Activated T-cell treated with anti-CD3 and anti-CD28 coated beads for 1 hour (primary cell): ENCODE measurements around the gene CCND3.
"Not testable (repeated sequence)": the region's sequence is repeated elsewhere in the genome, so short reads cannot be mapped to it uniquely, and the experiment has no call there.

ENCODE experiments used
- DNase-seq: peaks from one replicate; pipeline ENCODE4 v3.0.0-alpha.2; 2020; ENCODE audit warnings: low read depth

Gene CCND3

DNA sequence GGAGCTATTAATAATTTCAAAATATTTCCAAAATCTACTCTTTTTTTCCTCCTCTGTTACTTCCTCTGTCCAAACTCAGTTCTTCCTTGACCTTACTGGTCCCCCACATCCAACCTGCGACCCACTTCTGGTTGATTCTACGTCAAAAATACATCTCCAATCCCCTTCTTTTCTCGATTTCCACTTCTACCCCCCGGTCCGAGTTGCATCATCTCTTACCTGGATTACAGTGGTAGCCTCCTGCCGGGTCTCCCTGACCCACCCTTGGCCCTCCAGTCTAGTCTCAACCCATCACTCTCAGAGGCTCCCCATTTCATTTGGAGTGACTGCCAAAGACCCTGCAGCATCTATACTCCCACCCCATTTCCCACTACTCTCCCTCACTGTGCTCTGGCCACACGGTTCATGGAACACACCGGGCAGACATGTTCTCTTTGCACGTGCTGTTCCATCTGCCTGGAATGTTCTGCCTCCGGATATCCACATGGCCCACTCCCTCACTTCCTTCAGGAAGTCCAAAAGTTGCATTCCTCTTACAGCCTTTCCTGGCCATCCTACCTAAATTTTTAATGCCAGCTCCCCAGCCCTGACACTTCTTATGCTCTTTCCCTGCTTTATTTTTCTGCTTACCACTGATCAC is 6.1 kb upstream of the CCND3 start:
- DNase-seq, result no peak

GRCh38 chr6:41943456-41943855 is 1.8 kb upstream of the CCND3 start:
- no peak for DNase-seq

DNA sequence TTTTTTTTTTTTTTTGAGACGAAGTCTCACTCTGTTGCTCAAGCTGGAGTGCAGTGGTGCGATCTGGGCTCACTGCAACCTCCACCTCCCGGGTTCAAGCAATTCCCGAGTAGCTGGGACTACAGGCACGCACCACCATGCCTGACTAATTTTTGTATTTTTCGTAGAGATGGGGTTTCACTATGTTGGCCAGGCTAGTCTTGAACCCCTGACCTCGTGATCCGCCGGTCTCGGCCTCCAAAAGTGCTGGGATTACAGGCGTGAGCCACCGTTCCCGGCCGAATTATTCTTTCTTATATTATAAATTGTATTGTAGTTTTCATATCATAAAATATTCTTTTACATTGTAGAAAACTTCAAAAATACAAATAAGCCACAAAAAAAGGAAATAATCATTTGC is 1.3 kb upstream of the CCND3 start:
- not testable (repeated sequence) for DNase-seq

DNA sequence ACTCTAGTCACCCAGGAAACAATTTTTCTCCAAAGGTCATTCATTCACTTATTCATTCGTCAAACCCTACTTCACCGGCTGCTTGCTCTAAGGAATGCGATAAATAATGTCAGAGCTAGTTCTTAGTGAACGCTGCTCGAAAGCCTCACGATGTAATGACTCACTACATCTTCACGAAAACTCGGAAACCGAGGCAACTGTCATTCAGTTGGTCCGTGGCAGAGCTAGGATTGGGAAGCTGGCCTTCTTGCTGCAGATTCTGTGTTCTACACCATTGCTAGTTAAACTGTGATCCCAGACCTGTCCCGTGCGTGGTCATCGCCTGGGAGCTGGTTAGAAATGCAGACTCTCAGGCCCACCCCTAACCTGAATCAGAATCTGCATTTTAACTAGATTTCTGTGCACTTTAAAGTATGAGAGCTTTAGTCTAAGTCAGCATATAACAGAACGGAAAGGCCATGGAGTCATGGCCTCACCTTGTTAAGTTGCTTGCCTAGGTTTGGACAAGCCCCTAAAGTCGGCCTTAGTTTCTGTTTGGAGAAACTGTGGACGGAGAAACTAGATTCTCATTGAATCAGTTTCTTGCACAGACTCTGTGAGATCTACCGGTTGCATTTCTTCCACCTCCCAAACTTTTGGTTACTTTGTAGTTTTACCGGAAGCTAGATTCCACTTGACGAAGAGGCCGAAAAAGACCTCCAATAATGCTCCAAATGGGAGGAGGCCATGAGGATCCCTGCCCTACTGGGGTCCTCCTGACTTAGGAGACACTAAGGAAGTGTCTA is 651 bp upstream of the CCND3 start:
- no peak for DNase-seq

DNA sequence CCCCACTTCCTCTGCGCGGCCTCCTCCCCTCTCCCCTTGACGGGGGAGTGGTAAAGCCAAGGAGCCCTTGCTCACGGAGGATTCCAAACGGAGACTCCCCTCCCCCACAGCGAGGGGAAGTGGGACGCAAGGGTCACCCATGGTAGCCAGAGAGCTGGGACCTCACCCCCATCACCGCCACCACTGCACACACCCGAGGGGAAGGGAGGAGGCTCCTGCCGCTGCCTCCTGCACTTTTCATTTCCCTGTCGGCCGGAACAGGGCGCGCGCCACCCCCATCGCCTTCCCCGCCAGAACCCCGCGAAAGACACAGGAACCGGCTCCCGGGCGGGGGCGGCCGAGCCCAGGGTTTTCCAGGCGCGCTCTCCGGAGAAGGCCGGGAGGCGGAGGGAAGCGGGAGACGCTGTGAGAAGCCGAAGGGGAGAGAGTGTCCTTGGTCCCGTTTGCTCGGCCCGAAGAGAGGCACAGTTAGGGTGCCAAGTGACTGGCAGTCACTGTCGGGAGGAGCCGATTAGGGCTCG is 789 bp downstream of the CCND3 start:
- DNase-seq, result peak; percentile 36

- no peak for DNase-seq
These were observed 1.5 kb downstream of the CCND3 start for GRCh38 chr6:41939848-41940758.

DNA sequence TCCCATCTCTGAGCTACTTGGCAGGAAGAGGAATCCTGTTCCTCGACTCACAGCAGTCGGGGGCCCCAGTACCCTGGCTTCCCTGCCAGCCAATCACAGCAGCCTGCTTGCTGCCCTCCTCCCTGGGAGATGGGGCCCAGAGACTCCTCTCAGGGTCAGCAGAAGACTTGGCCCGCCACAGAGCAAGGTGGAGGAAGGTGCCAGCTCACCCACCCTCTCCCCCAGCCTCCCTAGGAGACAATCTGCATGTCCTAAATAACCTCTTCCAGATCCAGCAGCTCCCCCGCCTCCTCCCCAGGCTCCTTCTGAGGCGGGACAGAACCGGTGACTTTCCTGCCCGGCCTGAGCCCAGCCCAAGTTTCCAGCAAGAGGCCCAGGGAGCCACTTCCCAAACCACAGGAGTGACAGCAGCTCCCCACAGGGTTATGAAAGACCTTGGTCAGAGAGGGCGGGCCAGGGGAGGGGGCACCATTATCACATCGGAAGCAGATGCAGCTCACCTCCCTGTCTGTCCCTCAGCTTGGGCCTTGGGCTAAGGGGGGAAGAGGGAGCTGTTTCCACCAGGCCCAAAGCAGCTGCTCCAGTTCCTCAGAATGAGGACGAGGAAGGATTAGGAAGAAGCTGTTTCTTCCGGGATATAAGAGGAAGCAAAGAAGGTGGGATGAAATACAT is 2.3 kb downstream of the CCND3 start:
- DNase-seq, result no peak

DNA sequence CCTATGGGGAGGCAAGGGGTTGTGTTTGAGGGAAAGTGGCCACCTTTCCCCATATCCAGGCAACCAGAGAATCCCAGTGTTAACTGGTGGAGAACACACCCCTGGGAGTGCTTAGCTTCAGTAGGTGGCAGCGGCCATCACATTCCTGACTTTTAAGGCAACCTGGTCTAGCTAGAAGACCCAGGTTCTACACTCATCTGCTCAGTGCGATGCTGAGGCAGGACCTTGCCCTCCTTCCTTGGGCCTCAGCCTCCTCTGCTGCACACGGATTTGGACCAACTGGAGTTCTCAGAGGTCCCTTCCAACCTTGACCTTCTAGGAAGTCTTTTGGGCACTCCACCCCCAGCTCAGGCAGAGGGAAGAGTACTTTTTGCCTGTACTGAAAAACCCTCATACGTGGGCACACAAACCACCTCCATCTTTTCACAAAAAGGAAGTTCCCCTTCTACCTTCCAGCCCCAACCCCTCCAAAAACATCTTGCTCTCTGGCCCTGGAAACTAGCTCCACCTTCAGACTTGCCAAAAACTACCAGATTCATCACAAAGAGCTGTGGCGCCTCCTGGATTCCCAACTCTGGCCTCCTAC is 2.9 kb downstream of the CCND3 start:
- no peak for DNase-seq

- peak; percentile 32 for DNase-seq
These were observed 3.6 kb downstream of the CCND3 start for GRCh38 chr6:41937861-41938574.

GRCh38 chr6:41937472-41937860 is 4.1 kb downstream of the CCND3 start:
- DNase-seq, result no peak

DNA sequence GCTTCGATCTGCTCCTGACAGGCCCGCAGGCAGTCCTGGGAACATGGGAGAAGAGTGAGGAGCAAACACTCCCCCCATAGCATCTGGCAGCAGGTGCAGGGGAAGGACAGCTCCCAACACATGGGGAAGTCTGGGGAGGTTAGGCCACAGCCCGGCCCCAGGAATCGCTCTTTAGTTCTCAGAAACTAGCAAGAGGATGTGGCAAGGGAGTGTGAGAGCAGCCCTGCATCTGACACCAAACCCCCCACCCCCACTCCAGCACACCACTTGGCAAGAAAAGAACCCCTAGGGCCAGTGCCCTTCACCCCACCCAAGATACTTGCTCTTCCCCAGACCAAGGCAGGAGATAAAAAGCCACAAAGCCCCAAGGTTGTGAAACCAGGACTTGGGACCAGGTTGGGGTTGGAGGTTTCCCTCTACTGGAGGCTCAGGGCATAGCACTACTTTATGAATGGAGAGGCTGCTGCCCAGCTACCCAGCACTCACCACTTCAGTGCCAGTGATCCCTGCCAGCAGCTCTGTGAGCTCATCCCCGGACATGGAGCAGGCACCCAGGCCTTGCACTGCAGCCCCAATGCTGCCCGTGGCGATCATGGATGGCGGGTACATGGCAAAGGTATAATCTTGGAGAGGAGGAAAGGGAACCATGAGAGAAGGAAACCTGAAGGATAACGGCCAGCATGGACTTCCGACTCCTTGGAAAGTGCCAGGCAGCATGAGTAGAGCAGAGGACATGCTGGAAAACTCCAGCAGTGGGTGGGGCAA is 5.4 kb downstream of the CCND3 start:
- peak; percentile 34 for DNase-seq

- DNase-seq, result no peak
These were observed 5.9 kb downstream of the CCND3 start for GRCh38 chr6:41935685-41936072.

DNA sequence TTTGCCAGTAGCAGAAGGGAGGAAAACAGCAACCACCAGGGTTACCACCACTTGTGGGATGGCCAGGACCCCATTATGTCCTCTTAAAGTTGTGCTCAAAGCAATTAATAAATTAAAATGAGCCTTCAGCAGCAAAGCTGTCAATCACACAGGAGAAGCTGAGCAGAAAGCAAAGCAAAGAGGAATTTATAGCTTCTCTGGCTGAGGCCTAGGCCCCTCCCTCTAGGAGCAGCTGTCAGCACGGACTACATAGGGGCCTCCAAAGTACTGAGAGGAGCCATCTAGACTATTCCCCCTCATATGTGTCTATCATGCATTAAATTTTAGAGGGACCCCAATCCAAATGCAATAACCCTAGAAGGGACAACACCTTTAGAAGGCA is 6.4 kb downstream of the CCND3 start:
- DNase-seq, result no peak

GRCh38 chr6:41934278-41935192 is 7.1 kb downstream of the CCND3 start:
- no peak for DNase-seq

GRCh38 chr6:41932378-41932777 is 9.2 kb downstream of the CCND3 start:
- no peak for DNase-seq

DNA sequence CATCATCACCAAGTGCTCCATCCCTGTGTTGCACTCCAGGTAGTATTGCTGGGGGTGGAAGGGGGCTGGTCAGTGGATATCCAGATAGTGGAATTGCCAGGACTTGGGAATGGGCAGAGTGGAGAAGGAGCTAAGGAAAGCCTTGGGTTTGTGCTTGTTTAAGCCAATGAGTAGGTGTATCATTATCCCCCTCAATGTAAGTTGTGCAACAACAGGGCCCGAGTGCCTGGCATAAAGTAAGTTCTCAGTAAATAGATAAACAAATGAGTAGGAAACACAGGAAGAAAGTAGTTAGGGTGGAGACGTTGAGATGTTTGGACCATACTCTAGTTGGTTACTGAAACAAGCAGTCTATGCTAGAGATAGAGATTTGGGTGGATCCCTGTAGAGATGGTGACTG is 9.8 kb downstream of the CCND3 start:
- no peak for DNase-seq

GRCh38 chr6:41929924-41930323 is 11.7 kb downstream of the CCND3 start:
- DNase-seq, result no peak

- no peak for DNase-seq
These were observed 14.4 kb downstream of the CCND3 start for GRCh38 chr6:41927253-41927652.

DNA sequence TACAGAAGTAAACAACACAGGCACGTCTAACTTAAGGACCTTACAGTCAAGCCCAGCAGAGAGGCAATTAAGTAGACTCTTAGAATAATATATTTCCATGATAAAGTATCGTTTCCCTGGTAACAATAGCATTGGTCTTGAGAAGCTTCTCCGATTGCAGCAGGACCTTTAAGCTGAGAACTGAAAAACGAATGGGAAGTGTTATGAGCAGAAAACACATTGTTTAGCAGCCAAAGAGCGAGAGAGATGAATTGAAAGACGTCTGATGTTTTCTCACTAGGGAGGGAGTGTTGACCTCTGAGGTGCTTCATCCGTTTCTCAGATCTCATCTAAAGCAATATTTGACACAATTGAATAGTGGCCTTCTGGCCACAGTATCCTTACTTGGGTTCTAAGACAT is 19.5 kb downstream of the CCND3 start:
- DNase-seq, result no peak
